PFSK-1 (cell line): Measurements from ENCODE around the gene PIK3CB.

Experiments
- FOXP2 ChIP-seq: optimal IDR thresholded peaks from 2 replicates; pipeline ENCODE3; 2011; ENCODE audit warnings: borderline replicate concordance, control low read depth, inconsistent platforms; ENCODE audit not compliant: insufficient read depth; ENCODE audit errors: extremely low read length, extremely low read depth
- POLR2AphosphoS5 ChIP-seq: IDR thresholded peaks from 2 replicates; pipeline ENCODE4 v1.6.1; 2012; ENCODE audit warnings: low read depth, mild to moderate bottlenecking, control low read depth, low read length, moderate library complexity
- SIN3A ChIP-seq: IDR thresholded peaks from 2 replicates; pipeline ENCODE4 v1.6.1; 2012; ENCODE audit warnings: mild to moderate bottlenecking, low read length, moderate library complexity, borderline replicate concordance; ENCODE audit not compliant: insufficient read depth
- TAF1 ChIP-seq: IDR thresholded peaks from 2 replicates; pipeline ENCODE4 v1.6.1; 2012; ENCODE audit warnings: low read length, control low read depth, borderline replicate concordance; ENCODE audit not compliant: insufficient read depth
- TF ChIP-seq, protein P1 (sequence below), 2 experiments: IDR thresholded peaks; 2 replicates each; pipeline versions ENCODE4 v1.6.1 to v1.8.0; 2011 to 2012; ENCODE audit warnings: low read depth in 2 of 2, low read length in 2 of 2, control low read depth in 1 of 2, inconsistent platforms in 1 of 2, mild to moderate bottlenecking in 1 of 2, moderate library complexity in 1 of 2; ENCODE audit not compliant: insufficient read depth in 1 of 2

Gene PIK3CB

DNA sequence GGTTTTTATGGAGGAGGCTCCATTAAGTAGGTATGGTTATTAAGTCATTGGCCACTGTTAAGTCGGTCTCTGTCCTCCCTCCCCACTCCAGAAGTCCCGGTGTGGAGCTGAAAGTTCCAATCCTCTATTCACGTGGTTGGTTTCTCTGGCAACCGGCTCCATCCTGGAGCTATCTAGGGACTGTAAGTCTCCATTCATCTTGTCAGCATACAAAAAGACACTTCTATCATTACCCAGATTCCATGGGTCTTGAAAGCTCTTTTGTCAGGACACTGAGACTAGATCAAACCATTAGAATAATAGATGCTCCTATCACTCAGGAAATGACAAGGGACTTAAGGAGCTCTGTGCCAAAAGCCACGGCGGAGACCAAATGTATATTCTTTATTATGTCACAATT lies 110.3 kb downstream of the PIK3CB start:
- TF ChIP-seq TAF1 = no peak
- TF ChIP-seq SIN3A = no peak
- no peak for TF ChIP-seq POLR2AphosphoS5
- TF ChIP-seq, protein P1, sequence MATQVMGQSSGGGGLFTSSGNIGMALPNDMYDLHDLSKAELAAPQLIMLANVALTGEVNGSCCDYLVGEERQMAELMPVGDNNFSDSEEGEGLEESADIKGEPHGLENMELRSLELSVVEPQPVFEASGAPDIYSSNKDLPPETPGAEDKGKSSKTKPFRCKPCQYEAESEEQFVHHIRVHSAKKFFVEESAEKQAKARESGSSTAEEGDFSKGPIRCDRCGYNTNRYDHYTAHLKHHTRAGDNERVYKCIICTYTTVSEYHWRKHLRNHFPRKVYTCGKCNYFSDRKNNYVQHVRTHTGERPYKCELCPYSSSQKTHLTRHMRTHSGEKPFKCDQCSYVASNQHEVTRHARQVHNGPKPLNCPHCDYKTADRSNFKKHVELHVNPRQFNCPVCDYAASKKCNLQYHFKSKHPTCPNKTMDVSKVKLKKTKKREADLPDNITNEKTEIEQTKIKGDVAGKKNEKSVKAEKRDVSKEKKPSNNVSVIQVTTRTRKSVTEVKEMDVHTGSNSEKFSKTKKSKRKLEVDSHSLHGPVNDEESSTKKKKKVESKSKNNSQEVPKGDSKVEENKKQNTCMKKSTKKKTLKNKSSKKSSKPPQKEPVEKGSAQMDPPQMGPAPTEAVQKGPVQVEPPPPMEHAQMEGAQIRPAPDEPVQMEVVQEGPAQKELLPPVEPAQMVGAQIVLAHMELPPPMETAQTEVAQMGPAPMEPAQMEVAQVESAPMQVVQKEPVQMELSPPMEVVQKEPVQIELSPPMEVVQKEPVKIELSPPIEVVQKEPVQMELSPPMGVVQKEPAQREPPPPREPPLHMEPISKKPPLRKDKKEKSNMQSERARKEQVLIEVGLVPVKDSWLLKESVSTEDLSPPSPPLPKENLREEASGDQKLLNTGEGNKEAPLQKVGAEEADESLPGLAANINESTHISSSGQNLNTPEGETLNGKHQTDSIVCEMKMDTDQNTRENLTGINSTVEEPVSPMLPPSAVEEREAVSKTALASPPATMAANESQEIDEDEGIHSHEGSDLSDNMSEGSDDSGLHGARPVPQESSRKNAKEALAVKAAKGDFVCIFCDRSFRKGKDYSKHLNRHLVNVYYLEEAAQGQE (IDR thresholded peaks at IDR 0.05; ENCODE audit: insufficient read depth in 1 of 2, low read depth in 2 of 2, low read length in 2 of 2) = no peak
- TF ChIP-seq FOXP2 = no peak

DNA sequence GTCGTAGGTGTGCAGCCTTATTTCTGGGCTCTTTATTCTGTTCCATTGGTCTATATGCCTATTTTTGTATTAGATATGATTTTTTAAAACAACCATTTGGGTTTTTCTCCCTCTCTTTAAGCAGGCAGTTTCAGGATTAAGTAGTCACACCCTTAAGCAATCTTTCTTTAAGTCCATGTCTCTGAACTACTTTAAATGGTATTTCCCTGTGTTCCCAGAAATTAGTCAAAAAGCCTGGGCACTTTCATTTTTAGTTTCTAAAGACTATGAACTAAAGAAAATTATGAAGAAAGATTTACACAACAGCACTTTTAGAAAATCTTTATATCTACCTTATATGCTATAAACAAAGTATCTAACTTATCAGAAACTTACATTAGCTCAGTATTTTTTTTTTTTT lies 115.9 kb downstream of the PIK3CB start:
- TF ChIP-seq, protein P1 (IDR thresholded peaks at IDR 0.05; ENCODE audit: insufficient read depth in 1 of 2, low read depth in 2 of 2, low read length in 2 of 2) = no peak
- no peak for TF ChIP-seq FOXP2
- TF ChIP-seq SIN3A = no peak
- TF ChIP-seq POLR2AphosphoS5 = no peak
- TF ChIP-seq TAF1 = no peak

DNA sequence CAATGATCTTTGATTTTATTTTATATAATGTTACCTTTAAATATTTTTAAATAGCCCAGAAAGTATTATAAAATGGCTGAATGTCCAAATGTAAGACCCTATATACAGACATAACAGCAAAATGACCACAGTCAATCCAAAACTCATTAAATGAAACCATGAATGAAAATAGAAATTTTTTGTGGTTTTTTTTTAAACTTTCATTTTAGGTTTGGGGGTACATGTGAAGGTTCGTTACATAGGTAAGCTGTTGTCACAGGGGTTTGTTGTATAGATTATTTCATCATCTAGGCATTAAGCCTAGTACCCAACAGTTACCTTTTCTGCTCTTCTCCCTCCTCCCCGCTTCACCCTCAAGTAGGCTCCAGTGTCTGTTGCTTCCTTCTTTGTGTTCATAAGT lies 117.4 kb downstream of the PIK3CB start:
- TF ChIP-seq SIN3A (no peak), TAF1 (no peak), POLR2AphosphoS5 (no peak), FOXP2 (no peak)
- TF ChIP-seq, protein P1 (IDR thresholded peaks at IDR 0.05; ENCODE audit: insufficient read depth in 1 of 2, low read depth in 2 of 2, low read length in 2 of 2) = no peak

DNA sequence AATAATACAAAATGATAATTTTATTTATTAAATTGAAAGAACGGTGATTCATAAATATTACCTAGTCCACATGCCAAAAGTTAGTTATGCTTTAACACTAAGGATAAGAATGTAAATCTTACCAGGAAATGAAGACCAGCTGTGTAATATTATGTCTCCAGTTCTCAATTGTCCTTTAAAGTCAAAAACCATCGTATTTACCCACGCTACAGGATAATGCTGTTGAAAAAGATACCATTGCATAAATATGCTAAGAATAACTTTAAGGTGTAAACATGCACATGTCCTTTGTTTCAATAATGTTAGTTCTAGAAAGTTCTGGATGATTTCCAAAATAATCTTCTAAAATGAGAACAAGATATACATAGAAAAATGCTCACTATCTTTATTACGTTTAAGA lies 122.6 kb downstream of the PIK3CB start:
- no peak for TF ChIP-seq SIN3A
- no peak for TF ChIP-seq TAF1
- TF ChIP-seq FOXP2 = no peak
- TF ChIP-seq, protein P1 (IDR thresholded peaks at IDR 0.05; ENCODE audit: insufficient read depth in 1 of 2, low read depth in 2 of 2, low read length in 2 of 2) = no peak
- no peak for TF ChIP-seq POLR2AphosphoS5

DNA sequence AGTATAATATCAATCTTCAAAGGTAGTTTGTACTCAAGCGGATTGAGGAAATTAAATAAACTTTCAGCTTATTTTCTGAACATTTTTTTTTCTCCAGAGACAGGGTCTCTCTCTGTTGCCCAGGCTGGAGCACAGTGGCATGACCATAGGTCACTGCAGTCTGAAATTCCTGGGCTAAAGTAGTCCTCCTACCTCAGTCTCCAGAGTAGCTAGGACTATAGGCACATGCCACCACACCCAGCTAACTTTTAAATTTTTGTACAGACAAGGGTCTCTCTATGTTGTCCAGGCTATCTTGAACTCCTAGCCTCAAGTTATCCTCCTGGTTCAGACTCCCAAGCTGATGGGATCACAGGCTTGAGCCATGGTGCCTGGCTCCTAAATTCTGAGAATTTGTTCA lies 129.1 kb downstream of the PIK3CB start:
- no peak for TF ChIP-seq FOXP2
- no peak for TF ChIP-seq SIN3A
- TF ChIP-seq TAF1 = no peak
- TF ChIP-seq POLR2AphosphoS5 = no peak
- TF ChIP-seq, protein P1 (IDR thresholded peaks at IDR 0.05; ENCODE audit: insufficient read depth in 1 of 2, low read depth in 2 of 2, low read length in 2 of 2) = no peak
